ENCODE results near the gene TPI1.
"Not testable (repeated sequence)": the region's sequence is repeated elsewhere in the genome, so short reads cannot be mapped to it uniquely, and the experiment has no call there.

The TPI1 gene

DNA sequence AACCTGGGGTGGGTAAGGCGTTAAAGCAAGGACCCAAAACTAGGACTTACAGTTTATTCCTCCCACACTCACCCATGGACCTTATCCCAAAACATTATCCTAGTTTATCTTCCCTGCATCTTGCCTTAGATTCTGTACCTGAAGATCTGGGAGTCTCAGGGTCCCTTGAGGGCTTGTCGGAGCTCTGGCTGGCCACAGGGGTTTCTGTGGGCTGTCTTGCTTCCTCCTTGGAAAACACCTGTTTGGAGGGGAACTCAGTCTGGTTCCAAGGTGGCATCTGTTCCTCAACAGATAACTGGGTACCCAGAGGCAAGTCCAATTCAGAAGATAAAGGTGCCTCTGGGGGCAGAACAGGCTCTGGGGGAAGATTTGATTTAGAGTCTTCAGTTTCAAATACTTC lies 17.9 kb upstream of the TPI1 start:
- no peak for DNase-seq

DNA sequence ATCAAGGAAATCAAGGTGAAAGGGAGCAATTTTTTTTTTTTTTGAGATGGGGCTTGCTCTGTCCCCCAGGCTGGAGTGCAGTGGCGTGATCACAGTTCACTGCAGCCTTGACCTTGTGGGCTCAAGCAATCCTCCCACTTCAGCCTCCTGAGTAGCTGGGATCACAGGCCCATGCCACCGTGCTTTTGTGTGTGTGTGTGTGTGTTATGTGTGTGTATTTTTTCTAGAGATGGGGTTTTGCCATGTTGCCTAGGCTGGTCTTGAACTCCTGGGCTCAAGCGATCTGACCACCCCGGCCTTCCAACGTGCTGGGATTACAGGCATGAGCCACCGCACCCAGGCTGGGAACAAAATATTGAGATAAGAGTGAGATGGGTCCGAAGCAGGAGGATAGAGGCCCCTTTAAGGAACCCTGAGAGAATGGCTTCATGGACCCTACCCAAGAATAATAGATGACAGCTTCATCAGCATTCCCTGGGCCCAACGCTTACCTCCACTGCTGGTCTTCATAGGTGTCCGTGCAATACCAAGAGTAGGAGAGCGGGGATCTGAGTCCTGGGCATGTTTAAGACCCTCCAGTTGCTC lies 17.3 kb upstream of the TPI1 start:
- no peak for DNase-seq

DNA sequence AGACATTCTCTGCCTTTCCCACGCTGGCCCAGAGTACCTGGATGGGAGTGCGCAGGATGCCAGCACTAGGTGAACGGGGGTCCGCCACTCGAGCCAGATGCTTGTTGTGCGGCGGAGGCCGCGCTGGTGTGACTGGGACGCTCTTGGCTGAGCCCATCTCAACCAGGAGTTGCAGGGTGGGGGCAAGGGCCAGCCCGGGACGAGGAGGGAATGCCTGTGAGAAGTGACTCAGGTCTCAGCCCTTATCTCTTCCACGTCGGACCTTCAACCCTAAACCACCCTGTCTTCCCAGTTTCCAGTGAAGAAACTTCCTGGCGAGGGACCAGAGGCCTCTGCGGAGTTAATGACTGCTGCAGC lies 16.6 kb upstream of the TPI1 start:
- no peak for DNase-seq

DNA sequence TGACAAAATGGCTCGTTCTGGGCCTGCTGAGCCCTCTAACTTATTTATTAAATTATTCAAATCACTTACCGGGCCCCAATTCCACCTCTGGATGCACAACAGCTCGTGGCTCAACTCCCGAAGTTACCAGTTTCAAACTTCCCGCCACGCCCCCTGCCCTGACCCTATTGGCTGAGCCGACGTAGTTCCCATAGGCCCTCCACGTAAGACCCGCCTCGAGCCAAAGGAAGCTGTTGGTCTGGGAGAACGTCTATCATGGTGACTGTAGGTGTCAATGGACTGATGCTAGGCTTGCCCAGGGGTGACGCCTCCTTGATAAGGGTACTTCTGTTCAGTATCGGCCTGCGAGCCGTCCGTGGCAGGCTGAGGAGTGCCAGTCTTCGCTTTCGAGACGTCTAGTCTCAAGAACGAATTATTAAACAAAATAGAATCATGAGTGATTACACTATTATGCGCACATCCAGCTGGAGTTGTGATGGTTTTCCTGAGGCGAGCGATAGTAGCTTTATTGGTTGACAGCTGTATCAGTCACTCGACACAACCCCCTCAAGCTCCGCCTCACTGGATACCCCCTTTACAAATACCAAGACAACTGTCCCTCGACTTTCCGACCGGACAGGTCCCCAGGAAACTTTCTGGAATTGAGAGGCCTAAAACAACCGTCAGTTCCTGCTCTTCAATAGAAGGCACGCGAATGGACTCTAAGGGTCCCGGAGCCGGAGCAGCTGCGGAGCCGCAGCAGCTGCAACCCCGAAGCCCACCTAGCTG lies 16.0 kb upstream of the TPI1 start, which contains the start of gene CDCA3:
Gene CDCA3, minus strand, starts transcription at position 134 of the 768 bp plus-strand sequence. CDS start 334 bp downstream, outside the sequence.
- peak; percentile 95 for DNase-seq

DNA sequence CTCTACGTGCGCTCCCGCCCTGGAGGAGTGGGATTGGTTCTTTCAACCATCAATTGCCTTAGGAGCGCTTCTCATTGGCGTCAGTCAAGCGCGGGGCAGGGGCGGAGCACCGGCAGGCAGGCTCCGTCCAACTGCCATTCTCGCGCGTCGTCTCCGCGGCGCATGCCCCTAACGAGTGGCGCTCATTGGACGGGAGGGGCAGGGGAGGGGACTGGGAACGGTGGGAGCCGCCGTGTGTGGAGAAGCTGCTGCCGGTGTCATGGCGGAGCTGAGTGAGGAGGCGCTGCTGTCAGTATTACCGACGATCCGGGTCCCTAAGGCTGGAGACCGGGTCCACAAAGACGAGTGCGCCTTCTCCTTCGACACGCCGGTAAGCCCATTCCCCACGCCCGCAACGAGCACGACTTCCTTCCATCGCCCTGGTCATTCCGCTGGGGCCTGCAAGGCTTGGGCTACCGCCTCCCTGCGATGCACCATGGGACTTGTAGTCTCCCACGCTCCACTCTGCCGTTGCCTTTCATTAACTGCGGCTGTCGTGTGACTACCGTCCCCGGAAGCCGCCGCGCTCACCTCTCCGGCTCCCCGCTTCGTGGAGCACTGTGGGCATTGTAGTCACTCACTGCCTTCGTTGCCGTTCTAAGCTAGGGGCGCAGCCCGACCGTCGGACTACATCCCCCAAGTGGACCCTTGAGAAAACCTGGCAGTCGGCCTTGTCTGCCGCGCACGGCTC lies 15.2 kb upstream of the TPI1 start, which contains the start of gene USP5:
Gene USP5, plus strand, starts transcription at position 230 of the 730 bp plus-strand sequence. Its CDS starts 30 bp downstream, at position 260.
- peak; percentile 99 for DNase-seq

DNA sequence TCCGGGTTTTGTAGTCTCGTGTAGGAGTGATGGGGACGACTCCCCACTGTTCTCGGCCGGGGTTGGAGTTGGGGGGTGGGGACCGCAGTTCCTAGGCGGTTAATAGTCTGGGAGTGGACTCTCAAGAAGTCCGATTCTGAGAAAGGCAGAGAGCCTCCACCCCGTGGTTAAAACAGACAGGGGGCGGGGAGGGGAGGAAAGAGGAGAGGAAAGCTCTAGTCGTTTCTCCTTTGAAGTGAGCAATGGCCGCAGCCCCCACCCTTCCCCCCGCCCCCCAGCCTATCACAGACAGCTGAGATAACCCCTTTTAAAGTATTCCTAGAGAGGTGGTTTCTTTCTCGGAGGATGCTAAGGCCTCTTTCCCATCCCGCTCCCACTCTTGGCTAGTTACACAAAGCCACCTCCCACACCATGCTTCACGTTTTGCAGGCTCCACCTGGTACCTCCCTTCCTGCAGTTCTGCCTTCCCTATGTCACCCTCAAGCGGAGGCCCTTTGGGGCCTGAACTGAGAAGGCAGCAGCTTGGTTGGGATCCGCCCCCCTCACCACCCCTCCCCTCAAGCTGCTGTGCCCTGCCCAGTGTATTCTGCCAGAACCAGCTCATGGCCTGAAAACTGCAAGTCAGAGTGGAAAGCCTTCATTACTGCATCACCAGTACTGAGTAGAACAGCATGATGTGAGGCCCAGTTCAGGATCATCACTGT lies 14.5 kb upstream of the TPI1 start:
- peak; percentile 67 for DNase-seq

DNA sequence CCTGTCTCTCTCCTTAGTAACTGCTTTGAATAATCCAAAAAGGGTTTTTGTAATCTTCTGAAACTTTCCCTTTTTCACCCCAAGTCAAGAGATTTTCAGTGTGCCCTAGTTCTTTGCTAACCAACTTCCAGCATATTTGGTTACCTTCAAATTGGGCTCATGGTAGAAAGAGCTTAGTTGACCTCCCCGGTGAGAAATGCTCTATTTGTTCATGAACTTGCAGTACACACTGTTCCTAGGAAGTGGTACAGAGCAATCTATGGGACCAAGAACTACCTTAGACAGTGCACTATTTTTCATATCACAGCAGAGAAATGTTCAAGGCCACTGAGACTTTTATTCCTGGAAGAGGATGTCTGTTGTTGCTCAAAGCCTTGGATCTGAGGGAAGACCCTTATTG lies 13.7 kb upstream of the TPI1 start:
- no peak for DNase-seq

DNA sequence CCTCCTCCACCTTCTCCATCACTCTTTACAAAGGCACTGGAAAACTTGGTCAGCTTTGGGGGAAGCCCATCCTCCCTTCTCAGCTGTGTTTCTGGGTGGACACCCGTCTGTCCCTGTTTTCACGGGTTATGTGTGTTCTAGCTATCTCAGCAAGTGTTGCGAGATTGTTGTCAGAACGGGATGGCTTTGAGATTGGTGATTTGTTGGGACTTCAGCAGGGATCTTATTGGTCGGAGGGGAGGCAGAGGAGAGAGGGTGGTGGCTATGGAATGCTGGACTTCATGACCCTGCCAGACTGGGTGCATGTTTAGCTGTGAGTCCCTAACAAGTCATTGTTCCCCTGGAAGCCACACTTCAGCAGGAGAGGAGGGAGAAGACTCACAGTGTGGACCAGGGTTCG lies 13.3 kb upstream of the TPI1 start:
- DNase-seq: no peak

DNA sequence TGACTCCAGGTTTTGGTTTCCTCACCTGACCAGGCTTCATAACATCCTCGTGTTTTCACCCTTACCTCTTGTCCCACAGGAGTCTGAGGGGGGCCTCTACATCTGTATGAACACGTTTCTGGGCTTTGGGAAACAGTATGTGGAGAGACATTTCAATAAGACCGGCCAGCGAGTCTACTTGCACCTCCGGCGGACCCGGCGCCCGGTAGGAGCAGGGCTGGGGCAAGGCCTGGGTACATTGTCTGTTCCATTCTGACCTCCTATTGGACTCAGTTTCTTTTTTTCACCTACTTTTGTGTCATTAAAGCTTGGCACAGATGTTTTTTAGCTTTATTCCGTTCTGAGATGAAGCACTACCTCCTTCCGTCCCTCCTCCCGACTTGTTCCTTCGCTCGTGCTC lies 12.0 kb upstream of the TPI1 start:
- no peak for DNase-seq

DNA sequence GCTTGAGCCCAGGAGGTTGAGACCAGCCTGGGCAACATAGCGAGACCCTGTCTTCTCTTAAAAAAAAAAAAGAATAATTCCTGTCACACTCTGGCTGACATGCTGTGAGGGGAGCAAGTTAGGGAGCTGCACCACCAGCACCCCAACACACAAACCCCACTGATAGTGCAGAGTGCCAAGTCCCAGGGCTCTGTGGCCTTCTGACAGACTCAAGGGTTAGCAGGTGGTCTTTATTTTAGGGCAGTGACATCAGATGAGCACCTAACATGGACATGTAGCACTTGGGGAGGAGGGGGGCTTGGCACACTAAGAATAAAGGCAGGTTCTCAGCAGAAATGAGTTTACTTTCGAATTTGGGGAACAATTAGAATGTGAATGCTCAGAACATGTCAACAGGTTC lies 8.5 kb upstream of the TPI1 start:
- DNase-seq: no peak

DNA sequence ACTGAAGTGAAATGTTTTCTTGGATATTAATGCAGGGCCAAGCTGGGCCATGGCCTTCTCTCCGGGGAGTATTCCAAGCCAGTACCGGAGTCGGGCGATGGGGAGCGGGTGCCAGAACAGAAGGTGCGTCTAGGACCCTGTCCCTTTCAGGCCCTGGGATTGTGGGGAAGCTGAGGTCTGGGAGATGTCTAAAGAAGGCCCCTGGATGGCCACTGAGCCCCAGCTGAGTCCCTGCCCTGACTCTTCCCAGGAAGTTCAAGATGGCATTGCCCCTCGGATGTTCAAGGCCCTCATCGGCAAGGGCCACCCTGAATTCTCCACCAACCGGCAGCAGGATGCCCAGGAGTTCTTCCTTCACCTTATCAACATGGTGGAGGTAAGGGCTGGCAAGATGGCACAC lies 7.2 kb upstream of the TPI1 start:
- no peak for DNase-seq

DNA sequence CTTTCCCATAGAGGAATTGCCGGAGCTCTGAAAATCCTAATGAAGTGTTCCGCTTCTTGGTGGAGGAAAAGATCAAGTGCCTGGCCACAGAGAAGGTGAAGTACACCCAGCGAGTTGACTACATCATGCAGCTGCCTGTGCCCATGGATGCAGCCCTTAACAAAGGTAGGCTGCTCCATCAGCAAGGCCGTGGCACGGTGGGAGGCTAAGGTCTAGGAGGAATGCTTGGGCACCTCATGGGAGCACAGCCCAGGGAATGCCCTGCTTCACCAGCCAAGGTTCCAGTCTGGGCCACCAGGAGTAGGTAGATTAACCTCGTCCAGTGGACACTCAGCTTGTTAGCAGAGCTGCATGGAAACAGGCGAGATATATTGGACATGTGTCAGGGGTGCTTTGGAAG lies 6.4 kb upstream of the TPI1 start:
- no peak for DNase-seq

DNA sequence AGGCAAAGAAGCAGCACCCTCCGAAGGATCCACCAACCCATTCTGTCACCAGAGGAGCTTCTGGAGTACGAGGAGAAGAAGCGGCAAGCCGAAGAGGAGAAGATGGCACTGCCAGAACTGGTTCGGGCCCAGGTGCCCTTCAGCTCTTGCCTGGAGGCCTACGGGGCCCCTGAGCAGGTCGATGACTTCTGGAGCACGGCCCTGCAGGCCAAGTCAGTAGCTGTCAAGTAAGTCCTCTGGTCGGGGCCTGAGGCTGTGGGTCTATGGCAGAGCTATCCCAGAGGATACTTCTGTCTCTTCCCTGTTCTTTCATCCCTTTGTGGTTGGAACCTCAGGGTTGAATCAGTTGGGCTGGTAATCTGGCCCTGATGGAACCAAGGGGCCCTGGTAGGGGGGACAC lies 5.9 kb upstream of the TPI1 start:
- no peak for DNase-seq

DNA sequence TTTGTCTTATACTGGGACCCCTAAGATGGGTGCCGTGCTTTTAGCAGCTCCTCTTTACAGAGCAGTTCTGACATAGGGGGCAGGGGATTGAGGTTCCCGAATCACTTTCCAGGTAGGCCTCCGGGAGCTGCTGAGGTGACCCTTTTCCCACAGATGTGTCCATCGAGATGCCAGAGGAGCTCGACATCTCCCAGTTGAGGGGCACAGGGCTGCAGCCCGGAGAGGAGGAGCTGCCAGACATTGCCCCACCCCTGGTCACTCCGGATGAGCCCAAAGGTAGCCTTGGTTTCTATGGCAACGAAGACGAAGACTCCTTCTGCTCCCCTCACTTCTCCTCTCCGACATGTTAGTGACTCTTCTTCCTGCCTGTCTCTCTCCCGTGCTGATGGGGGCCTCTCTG lies 4.3 kb upstream of the TPI1 start:
- DNase-seq: no peak

DNA sequence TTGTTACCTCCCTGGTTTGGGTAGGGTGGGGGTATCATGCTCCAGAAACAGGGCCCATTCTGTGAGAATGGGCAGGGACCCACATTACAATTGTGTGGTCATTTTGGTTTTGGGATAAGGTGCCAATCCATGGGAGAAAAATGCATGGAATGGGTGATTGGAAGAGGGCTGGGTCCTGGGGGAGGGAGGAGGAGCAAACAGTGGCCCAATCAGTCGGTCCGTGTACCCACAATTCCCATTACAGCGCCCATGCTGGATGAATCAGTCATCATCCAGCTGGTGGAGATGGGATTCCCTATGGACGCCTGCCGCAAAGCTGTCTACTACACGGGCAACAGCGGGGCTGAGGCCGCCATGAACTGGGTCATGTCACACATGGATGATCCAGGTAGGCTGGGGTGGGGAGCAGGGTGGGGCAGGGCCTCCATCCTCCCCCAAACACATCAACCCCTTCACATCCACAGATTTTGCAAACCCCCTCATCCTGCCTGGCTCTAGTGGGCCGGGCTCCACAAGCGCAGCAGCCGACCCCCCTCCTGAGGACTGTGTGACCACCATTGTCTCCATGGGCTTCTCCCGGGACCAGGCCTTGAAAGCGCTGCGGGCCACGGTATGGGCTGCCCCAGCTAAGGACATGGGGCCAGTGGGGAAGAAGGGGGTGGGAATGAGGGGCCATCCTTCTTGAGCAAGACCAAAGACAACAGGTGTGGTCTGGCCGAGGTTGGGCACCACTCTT lies 3.6 kb upstream of the TPI1 start:
- no peak for DNase-seq

DNA sequence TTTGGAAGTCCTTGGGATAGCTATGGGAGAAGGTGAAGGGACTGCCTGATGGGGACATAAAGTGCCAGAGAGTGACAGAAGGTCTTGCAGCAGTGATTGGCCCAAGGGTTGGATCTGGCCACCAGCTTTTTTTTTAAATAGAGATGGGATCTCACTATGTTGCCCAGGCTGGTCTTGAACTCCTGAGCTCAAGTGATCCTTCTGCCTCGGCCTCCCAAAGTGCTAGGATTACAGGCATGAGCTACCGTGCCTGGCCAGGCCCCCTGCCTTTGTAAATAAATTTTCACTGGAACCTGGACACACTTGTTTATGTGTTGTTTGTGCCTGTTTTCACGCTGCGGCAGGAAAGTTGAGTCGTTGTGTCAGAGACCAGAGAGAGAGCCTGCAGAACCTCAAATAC lies 2.0 kb upstream of the TPI1 start:
- DNase-seq: not testable (repeated sequence)

DNA sequence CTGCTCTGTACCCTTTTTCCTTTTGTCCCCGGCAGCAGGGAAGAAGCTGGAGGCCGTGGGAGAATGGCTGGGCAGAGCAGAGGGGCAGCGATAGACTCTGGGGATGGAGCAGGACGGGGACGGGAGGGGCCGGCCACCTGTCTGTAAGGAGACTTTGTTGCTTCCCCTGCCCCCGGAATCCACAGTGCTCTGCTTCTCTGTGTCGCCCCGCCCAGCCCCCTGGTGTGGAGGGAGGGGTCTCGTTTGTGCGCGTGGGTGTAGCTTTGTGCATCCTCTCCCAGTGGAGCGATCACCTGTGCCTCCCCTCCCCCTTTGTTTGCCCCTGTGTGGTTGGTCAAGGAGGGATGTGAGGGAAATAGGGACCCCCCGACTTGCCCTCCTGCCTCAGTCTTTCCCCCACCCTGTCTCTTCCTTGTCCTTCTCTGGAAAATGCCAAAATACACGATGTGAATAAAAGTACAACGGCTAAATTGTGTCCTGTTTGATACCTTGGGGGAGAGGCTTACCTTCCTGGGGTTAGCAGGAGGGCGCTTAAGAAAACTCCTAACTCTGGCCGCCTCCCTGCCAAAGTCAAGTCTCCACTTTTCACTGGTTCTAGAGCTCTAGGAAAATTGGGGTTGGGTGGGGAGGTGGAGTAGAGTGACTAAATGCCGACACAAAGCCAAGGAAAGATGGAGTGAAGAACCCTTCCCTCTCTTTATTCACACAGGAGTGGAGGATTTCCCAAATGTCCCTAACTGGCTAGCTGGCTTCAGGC lies 990 bp upstream of the TPI1 start:
- no peak for DNase-seq

DNA sequence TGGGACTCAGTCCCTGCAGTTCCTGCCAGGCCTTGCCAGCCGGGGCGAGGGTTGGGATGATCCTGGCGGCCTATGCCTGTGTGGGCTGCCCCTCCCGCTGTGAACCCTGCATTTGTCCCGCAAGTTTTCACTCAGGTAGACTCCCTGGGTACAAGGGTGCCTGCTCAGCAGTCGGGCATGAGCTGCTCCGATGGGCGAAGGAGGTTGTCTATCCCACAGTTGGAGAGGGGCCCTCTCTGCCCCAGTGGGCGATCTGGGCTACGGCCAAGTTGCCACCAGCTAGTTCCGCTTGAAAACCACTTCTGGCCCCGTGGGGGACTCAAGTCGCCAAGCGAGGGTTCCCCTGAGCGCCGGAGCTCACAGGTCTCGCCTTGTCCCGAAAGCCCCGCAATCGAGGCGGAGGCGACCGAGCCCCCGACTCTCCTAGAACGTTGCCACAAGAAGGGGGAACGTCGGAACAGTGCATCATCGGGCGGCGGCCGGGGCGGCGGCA lies 365 bp upstream of the TPI1 start:
- no peak for DNase-seq

DNA sequence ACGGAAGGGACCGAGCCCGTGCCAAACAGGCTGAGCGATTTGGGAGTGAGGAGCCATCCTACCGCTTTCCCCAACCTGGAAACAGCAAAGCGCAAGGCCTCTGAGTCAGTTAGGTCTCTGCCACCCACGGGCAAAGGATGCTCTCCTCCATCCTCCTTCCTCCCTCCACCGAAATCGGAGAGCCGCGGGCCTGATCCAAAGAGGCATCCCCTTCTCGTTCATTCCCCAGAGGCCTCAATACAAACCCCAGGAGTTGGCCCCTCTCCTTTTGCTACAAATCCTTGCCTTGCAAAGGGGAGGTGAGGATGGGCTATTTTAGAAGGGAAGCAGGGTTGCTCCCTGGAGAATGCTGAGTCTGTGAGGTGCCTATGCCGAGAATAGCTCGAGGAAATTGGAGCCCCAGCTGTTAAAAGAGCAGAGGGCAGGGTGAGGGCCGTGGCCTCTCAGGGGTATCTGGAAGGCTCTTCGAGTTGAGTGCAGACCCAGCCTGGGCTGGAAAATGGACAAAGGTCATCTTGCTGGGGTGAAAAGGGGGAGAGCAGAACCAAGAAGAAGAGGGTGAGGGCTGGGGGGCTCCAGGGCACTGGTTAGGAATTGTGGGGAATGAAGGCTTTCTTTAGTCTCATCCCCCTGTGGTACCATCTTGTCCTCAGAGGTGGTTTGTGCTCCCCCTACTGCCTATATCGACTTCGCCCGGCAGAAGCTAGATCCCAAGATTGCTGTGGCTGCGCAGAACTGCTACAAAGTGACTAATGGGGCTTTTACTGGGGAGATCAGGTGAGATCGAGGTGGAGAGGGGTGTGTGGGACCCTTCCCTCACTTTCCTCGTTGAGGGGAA lies 1.1 kb downstream of the TPI1 start:
- DNase-seq: no peak

All from CD4-positive, alpha-beta T cell treated with Interleukin-12 subunit alpha and Interleukin-12 subunit beta, for 1 hour (primary cell).